Measurements from ENCODE around the gene LTBP2. TPM values are rescaled to one million over a fixed set of nuclear protein-coding genes. Genes with fewer than 3 reads are reported as not detected.
"Not testable (repeated sequence)": the region's sequence is repeated elsewhere in the genome, so short reads cannot be mapped to it uniquely, and the experiment has no call there.

The LTBP2 gene
- total RNA-seq, 3 donors from 2014 or later: 0.21 to 0.35 (median 0.30) TPM

DNA sequence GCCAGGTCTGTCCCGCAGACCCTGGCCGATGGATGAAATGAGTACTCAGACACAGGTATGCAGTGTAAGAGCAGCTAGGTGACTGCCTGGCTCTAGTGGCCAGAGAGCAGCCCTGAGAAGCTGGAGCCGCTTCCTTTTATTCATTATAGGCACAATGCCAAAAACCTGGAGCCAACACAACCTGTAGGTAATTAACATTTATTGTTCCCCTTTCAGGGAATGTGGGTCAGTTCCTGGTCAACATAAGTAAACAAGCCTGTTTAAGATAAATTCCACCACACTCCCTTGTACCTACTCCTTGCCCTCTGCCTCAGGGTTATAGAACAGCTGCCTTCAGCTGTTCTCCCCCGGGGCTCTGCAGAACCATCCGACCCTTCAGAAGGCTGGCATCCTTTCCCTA lies 157.6 kb downstream of the LTBP2 start:
- H3K4me3 Mint-ChIP-seq; ATAC-seq; DNase-seq; H3K4me1 Mint-ChIP-seq (ENCODE audit: low read depth); H3K36me3 Mint-ChIP-seq (ENCODE audit: insufficient read depth); H3K9me3 Mint-ChIP-seq; H3K27me3 Mint-ChIP-seq (ENCODE audit: low read depth): not testable (repeated sequence)

Other genes starting within 250 kb of the LTBP2 start
- not detected for gene SYNDIG1L, start 186.0 kb downstream of the LTBP2 start, total RNA-seq
- 10 to 100 TPM in 2 of 3 donors, 1 to 10 TPM in 1; 10.0 to 11.7 (median 11.1) TPM for gene NPC2, start 118.9 kb downstream of the LTBP2 start, total RNA-seq
- 10 to 100 TPM; 25.9 to 28.6 (median 28.0) TPM for gene ISCA2, start 118.5 kb downstream of the LTBP2 start, total RNA-seq
- gene AREL1, start 100.8 kb upstream of the LTBP2 start, total RNA-seq: 10 to 100 TPM; 31.1 to 38.0 (median 32.5) TPM
- gene FCF1, start 100.9 kb upstream of the LTBP2 start, total RNA-seq: 10 to 100 TPM; 87.9 to 93.6 (median 91.0) TPM
- gene YLPM1, start 151.1 kb upstream of the LTBP2 start, total RNA-seq: 10 to 100 TPM; 45.8 to 49.6 (median 47.4) TPM